Measurements from ENCODE around the gene MEIOB.

MEIOB gene

GRCh38 chr16:1812732-1813163, 59.2 kb downstream of the MEIOB start:
- peaks cover 47 to 77% (median 69%) of the 10 kb centered on the region in 3 donors for H3K36me3 ChIP-seq
- H3K4me3 ChIP-seq, result no peak overlapping the region
- H3K4me1 ChIP-seq, result no peaks in the 10 kb centered on the region
- DNase-seq, result no peak
- H3K27me3 ChIP-seq, result no peaks in the 10 kb centered on the region
- no peak for TF ChIP-seq CTCF (IDR thresholded peaks at IDR 0.05)
- intact Hi-C loops (cut with DNase I; ENCODE audit: low total_unique reads), result no loop called here
- no peaks in the 10 kb centered on the region for H3K9me3 ChIP-seq
- no peak overlapping the region for H3K27ac ChIP-seq

- no peaks in the 10 kb centered on the region for H3K27me3 ChIP-seq
- no peak for DNase-seq
- peaks cover 35 to 76% (median 67%) of the 10 kb centered on the region in 3 donors for H3K36me3 ChIP-seq
- H3K27ac ChIP-seq, result no peak overlapping the region
- H3K4me3 ChIP-seq, result no peak overlapping the region
- H3K9me3 ChIP-seq, result no peaks in the 10 kb centered on the region
- intact Hi-C loops (cut with DNase I; ENCODE audit: low total_unique reads), result no loop called here
- no peak for TF ChIP-seq CTCF (IDR thresholded peaks at IDR 0.05)
- no peaks in the 10 kb centered on the region for H3K4me1 ChIP-seq
Observed at GRCh38 chr16:1810536-1810935, 61.4 kb downstream of the MEIOB start.

GRCh38 chr16:1810106-1810505, 61.9 kb downstream of the MEIOB start:
- Histone ChIP-seq H3K4me3 (no peak overlapping the region), H3K27ac (no peak overlapping the region), H3K4me1 (no peaks in the 10 kb centered on the region), H3K27me3 (no peaks in the 10 kb centered on the region), H3K9me3 (no peaks in the 10 kb centered on the region), H3K36me3 (peaks cover 35 to 76% (median 62%) of the 10 kb centered on the region in 3 donors)
- no peak for TF ChIP-seq CTCF (IDR thresholded peaks at IDR 0.05)
- DNase-seq, result no peak
- intact Hi-C loops (cut with DNase I; ENCODE audit: low total_unique reads), result no loop called here

- no peak overlapping the region for H3K4me3 ChIP-seq
- intact Hi-C loops (cut with DNase I; ENCODE audit: low total_unique reads), result no loop called here
- no peaks in the 10 kb centered on the region for H3K9me3 ChIP-seq
- H3K27me3 ChIP-seq, result no peaks in the 10 kb centered on the region
- H3K27ac ChIP-seq, result no peak overlapping the region
- no peak for DNase-seq
- TF ChIP-seq CTCF (IDR thresholded peaks at IDR 0.05), result no peak
- peaks cover 35 to 72% (median 60%) of the 10 kb centered on the region in 3 donors for H3K36me3 ChIP-seq
- no peaks in the 10 kb centered on the region for H3K4me1 ChIP-seq
Observed at GRCh38 chr16:1809281-1809801, 62.6 kb downstream of the MEIOB start.

GRCh38 chr16:1808691-1809090, 63.3 kb downstream of the MEIOB start:
- no peak overlapping the region for H3K27ac ChIP-seq
- no peaks in the 10 kb centered on the region for H3K9me3 ChIP-seq
- H3K36me3 ChIP-seq, result peaks cover 35 to 66% (median 54%) of the 10 kb centered on the region in 3 donors
- DNase-seq, result no peak
- intact Hi-C loops (cut with DNase I; ENCODE audit: low total_unique reads), result no loop called here
- no peak for TF ChIP-seq CTCF (IDR thresholded peaks at IDR 0.05)
- H3K4me3 ChIP-seq, result no peak overlapping the region
- H3K4me1 ChIP-seq, result no peaks in the 10 kb centered on the region
- no peaks in the 10 kb centered on the region for H3K27me3 ChIP-seq

GRCh38 chr16:1807626-1808025, 64.3 kb downstream of the MEIOB start:
- Histone ChIP-seq H3K27ac (no peak overlapping the region), H3K4me3 (no peak overlapping the region), H3K27me3 (no peaks in the 10 kb centered on the region), H3K9me3 (no peaks in the 10 kb centered on the region), H3K4me1 (no peaks in the 10 kb centered on the region), H3K36me3 (peaks cover 35 to 56% (median 52%) of the 10 kb centered on the region in 3 donors)
- no peak for TF ChIP-seq CTCF (IDR thresholded peaks at IDR 0.05)
- intact Hi-C loops (cut with DNase I; ENCODE audit: low total_unique reads), result no loop called here
- no peak for DNase-seq

All from tibial artery (tissue), 4 donors.